Stromal cell of bone marrow (primary cell): Measurements from ENCODE around the gene STAT4.
A peak's percentile ranks its signal among the peaks of the same experiment; 100 is the strongest.
"Not testable (repeated sequence)": the region's sequence is repeated elsewhere in the genome, so short reads cannot be mapped to it uniquely, and the experiment has no call there.

Experiments
- DNase-seq: peaks from one replicate; pipeline ENCODE4 v3.0.0-alpha.2; 2012; ENCODE audit warnings: low read depth

STAT4 gene

DNA sequence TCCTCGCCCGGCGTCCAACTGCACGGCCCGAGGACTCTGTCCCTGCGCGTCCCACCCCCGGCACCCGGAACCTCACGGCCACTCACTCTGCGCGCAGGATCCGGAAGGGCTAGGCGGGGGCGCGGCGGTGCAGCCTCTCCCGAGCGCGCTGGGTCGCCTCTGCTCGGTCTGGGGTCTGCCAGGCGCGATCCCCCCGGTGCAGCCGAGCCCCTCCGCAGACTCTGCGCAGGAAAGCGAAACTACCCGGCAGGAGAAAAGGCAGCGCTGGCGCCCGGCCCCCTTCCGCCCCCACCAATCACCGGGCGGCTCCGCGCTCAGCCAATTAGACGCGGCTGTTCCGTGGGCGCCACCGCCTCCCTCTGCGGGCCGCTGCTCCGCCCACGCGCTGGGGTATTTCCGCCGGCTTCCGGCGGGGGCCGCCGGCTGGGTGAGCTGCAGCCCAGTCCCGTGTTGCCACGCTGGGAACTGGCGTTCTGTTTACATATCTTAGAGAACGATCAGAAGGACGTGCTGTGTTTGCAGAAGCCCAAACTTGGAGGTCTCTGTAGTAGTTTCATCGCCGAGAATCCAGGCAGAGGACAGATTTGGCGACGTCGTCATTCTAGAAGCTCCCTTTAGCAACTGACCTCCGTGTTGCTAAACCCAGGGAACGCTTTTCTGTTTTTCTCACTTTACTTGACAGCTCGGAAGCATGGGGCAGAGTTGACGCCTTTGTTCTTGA, 136.7 kb downstream of the STAT4 start, which contains the start of gene STAT1:
Gene STAT1 (minus strand): TSS at position 240 of the 721 bp plus-strand sequence. CDS start 4,168 bp downstream, outside the sequence.
- DNase-seq, result peak; percentile 82

- DNase-seq, result no peak
Measured at GRCh38 chr2:191013682-191013931, 137.2 kb downstream of the STAT4 start.

- no peak for DNase-seq
Measured at GRCh38 chr2:191012845-191013681, 137.7 kb downstream of the STAT4 start.

DNA sequence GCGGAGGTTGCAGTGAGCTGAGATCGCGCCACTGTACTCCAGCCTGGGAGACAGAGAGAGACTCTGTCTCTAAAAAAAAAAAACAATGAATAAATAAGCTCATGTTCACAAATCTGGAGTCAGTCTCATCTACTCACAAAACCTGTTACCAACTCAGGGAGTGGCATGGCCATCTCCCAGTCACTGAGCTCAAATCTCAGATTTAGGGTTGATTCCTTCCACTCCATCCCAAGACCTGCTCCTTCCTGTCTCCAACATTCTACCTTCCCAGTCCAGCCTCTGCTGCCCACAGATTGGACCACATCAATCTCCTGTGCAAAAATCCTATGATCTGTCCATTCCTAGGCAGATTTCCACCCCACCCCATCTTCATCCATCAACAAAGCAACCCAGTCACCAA, 138.4 kb downstream of the STAT4 start:
- no peak for DNase-seq

DNA sequence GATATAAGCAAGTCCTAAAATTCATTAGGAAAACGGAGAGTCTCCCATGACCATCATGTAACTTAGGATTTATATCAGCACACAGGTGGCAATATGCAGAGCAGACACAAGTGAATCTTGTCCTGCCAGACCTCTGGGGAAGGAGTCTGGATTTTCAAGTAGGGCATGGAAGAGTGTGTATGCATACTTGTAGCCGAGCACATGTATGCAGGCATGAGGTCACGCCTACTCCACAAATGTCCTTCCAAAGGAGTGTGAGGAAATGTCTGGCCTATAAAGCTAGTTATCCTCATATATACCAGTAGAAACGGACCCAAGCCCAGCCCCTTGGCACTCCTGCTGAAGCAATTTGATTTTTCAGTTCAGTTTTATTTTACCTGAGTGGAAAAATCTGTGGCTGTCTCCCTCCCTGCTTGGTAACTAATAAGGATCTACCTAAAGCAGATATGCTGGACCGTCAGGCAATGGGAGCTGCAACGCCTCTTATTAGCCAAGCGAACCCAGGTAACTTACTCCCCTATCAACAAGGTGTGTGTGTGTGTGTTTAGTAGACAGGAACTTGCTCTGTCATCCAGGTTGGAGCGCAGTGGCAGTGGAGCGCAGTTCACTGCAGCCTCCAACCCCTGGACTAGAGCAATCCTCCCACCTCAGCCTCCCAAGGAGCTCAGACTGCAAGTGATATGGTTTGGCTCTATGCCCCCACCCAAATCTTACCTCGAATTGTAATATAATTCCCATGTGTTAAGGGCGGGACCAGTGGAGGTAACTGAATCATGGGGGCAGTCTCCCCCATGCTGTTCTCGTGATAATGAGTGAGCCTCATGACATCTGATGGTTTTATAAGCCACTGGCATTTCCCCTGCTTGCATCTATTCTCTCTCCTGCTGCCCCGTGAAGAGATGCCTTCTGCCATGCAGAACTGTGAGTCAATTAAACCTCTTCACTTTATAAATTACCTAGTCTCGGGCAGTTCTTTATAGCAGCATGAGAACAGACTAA, 139.6 kb downstream of the STAT4 start:
- no peak for DNase-seq

DNA sequence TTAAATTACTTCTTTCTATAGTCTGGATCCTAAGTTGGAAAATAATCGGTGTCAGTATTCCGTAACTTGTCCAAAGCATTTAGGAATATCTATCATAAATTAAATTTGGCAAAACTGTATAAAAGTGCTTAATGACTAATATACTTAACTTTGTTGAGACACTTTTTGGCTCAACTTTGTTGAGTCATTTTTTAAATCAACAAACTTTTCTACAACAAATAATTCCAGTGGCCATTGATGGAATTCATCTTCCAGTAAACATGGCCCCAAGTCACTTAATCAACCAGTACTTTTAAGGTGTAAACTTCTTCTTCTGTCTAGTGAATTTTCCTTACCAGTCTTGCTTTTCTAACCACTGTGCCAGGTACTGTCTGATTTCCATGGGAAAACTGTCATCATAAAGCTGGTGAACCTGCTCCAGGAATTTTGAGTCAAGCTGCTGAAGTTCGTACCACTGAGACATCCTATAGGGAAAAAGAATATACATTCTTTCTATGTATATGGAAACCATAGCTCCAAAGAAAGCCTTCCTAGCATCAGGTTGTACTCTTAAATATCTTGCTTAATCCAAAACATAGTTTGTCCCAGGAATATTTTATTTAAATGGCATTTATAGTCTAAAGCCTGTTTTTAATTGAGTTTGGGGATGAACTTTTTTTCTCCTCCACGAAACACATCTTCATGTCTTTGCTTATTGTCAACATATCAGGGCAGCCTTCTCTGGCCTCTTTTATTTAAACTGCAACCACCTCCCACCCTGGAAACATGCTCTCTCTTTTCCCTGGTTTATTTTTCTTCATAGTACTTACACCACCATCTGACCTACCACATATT, 141.0 kb downstream of the STAT4 start:
- DNase-seq, result no peak

- no peak for DNase-seq
Measured at GRCh38 chr2:191008286-191008685, 142.5 kb downstream of the STAT4 start.

- DNase-seq, result no peak
Measured at GRCh38 chr2:191006997-191007783, 143.6 kb downstream of the STAT4 start.

GRCh38 chr2:191006297-191006696, 144.5 kb downstream of the STAT4 start:
- DNase-seq, result no peak

GRCh38 chr2:191003405-191004309, 147.1 kb downstream of the STAT4 start:
- no peak for DNase-seq

- DNase-seq, result no peak
Measured at GRCh38 chr2:191001624-191002023, 149.2 kb downstream of the STAT4 start.

DNA sequence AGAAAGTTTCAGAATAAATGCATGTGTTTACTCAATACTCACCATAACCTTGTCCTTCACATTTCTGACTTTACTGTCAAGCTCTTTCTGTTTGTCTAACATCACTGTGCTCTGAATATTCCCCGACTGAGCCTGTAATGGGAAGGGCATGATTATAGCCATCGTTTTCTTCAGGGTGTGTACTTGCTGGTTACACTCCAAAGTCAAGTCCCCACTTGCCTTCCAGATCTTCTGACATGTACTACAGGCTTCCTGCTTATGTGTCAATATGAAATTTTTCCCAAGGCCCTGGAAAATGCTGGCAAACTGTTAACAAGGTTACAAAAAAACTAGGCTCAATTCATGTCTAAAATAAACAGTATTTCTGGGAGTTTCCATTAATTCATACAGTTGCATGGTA, 149.8 kb downstream of the STAT4 start:
- DNase-seq, result no peak

GRCh38 chr2:190999949-191000665, 150.7 kb downstream of the STAT4 start:
- no peak for DNase-seq

- DNase-seq, result no peak
Measured at GRCh38 chr2:190999058-190999457, 151.7 kb downstream of the STAT4 start.

DNA sequence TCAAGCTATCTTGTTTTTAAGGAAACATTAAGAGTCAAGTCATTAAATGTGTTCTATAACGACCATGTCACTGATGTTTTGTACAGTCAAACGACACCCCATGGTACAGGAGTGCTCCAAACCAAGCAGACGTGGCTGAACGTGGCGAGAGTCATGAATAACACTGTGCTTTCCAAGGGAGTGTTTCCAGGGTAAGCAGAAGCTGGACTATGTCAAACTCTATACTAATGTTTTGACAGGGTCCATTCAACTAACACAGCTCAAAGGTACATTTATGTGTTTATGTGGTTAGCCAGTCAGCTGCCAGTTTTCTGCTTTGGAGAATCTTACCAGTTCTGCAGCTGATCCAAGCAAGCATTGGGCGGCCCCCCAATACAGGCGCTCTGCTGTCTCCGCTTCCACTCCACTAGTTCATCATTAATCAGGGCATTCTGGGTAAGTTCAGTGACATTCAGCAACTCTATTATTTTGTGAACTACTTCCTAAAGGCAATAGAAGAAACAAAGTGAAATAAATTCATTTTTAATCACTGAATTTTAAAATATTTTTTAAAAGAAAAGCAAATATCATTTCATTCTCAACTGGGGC, 153.2 kb downstream of the STAT4 start:
- DNase-seq, result no peak

DNA sequence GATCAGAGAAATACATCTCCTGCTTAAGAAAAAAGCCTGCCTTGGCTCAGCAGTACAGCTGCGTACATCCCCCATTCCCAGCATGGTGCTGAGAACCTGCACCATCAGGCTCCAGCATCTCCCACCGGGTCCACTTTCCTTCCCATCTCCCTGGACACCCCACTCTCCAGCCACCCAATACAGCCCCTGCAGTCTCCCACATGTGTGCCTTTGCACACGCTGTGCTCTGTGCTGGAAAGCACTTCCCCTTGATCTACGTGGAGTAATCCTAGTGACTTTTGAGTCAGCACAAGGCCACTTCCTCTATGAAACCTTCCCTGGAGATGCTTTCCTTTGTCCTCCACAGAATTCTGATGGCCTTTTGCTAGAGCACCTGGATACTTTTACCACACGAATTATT, 153.8 kb downstream of the STAT4 start:
- no peak for DNase-seq

GRCh38 chr2:190996338-190996946, 154.4 kb downstream of the STAT4 start:
- no peak for DNase-seq

DNA sequence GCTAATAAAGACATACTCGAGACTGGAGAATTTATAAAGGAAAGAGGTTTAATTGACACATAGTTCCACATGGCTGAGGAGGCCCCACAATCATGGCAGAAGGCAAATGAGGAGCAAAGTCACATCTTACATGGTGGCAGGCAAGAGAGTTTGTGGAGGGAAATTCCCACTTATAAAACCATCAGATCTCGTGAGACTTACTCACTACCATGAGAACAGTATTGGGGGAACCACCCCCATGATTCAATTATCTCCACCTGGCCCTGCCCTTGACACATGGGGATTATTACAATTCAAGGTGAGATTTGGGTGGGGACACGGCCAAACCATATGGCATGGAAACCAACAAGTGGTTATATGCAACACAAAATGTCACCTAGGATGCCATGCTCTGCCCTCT, 155.5 kb downstream of the STAT4 start:
- not testable (repeated sequence) for DNase-seq
